OCI-LY3 (cell line): ENCODE measurements around the gene NRN1L.

Experiments used
- H2AFZ ChIP-seq: fragments of 200-600, 300-600 bp; shearing (Covaris generic); 2 replicates; pipeline ENCODE4 v1.6.0; 2014; ENCODE audit warnings: antibody characterized with exemption, low read depth, low read length
- H3K27ac ChIP-seq: fragments of 200-600, 300-600 bp; sonication (generic); 2 replicates; pipeline ENCODE4 v1.5.1; 2014; ENCODE audit warnings: mild to moderate bottlenecking, low read length, moderate library complexity, mixed read lengths
- H3K27me3 ChIP-seq: fragments of 200-600, 300-600 bp; sonication (generic); 2 replicates; pipeline ENCODE4 v1.6.1; 2014; ENCODE audit warnings: low read depth, low read length, mixed read lengths
- H3K36me3 ChIP-seq: fragments of 200-600, 300-600 bp; sonication (generic); replicated peaks from 2 replicates; pipeline ENCODE3; 2014; ENCODE audit warnings: low read depth, low read length, mixed read lengths
- H3K4me1 ChIP-seq: fragments of 300-600, 200-600 bp; sonication (generic); 2 replicates; pipeline ENCODE4 v1.6.1; 2014; ENCODE audit warnings: low read length, mixed read lengths
- H3K4me2 ChIP-seq: fragments of 200-600, 300-600 bp; sonication (generic); 2 replicates; pipeline ENCODE4 v1.6.1; 2014; ENCODE audit warnings: low read length, mixed read lengths
- H3K4me3 ChIP-seq: fragments of 300-600, 200-600 bp; sonication (generic); 2 replicates; pipeline ENCODE4 v1.5.1; 2014; ENCODE audit warnings: antibody characterized with exemption, mild to moderate bottlenecking, low read length, moderate library complexity
- H3K79me2 ChIP-seq: fragments of 300-600, 200-600 bp; shearing (Covaris generic); 2 replicates; pipeline ENCODE4 v1.6.1; 2014; ENCODE audit warnings: mild to moderate bottlenecking, low read length, mixed read lengths
- H3K9ac ChIP-seq: fragments of 300-600, 200-600 bp; shearing (Covaris generic); 2 replicates; pipeline ENCODE4 v1.6.0; 2014; ENCODE audit warnings: mild to moderate bottlenecking, low read length, moderate library complexity
- H3K9me3 ChIP-seq: fragments of 200-600, 300-600 bp; shearing (Covaris generic); 2 replicates; pipeline ENCODE4 v1.6.1; 2014; ENCODE audit warnings: low read length, mixed read lengths; ENCODE audit not compliant: insufficient read depth
- H4K20me1 ChIP-seq: fragments of 200-600, 300-600 bp; sonication (generic); 2 replicates; pipeline ENCODE4 v1.6.1; 2016; ENCODE audit warnings: low read length, mixed read lengths; ENCODE audit not compliant: insufficient read depth
- CTCF ChIP-seq: fragments of 200-600, 300-600 bp; sonication (generic); IDR thresholded peaks from 2 replicates; pipeline ENCODE4 v1.5.1; 2014; ENCODE audit warnings: antibody characterized with exemption, low read length, low read depth
- EZH2phosphoT487 ChIP-seq: fragments of 200-600 bp; shearing (Covaris generic); IDR thresholded peaks from 2 replicates; pipeline ENCODE4 v1.6.1; 2018; ENCODE audit warnings: antibody characterized with exemption, mixed run types, low read depth

Gene NRN1L

DNA sequence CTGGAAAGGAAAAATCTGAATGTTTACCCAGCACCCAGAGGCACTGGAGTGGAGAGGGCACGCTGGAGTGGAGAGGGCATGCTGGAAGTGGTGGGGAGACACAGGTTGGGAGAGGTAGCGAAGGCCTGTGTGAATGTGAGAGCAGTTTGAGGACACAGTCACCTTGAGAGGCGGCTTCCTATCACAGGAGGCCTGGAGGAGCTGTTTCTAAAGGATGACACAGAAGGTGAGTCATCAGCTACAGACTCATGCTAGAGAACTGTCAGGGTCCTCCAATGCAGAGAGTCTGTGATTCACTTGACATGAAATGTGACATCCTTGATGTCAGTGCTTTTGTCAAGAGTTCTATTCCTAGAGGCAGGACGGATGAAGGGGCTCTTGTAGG is 33.2 kb downstream of the NRN1L start:
- Histone ChIP-seq H3K4me3 (no peak overlapping the region), H3K36me3 (no peaks in the 10 kb centered on the region), H3K4me1 (no peaks in the 10 kb centered on the region), H4K20me1 (peaks cover 3% of the 10 kb centered on the region; the same call in 1 of the 2 replicates), H3K4me2 (no peak overlapping the region), H3K27ac (no peak overlapping the region), H3K9me3 (no peaks in the 10 kb centered on the region), H3K9ac (no peak overlapping the region), H3K79me2 (no peaks in the 10 kb centered on the region), H3K27me3 (no peaks in the 10 kb centered on the region), H2AFZ (no peak overlapping the region)
- TF ChIP-seq EZH2phosphoT487 = no peak
- no peak for TF ChIP-seq CTCF

DNA sequence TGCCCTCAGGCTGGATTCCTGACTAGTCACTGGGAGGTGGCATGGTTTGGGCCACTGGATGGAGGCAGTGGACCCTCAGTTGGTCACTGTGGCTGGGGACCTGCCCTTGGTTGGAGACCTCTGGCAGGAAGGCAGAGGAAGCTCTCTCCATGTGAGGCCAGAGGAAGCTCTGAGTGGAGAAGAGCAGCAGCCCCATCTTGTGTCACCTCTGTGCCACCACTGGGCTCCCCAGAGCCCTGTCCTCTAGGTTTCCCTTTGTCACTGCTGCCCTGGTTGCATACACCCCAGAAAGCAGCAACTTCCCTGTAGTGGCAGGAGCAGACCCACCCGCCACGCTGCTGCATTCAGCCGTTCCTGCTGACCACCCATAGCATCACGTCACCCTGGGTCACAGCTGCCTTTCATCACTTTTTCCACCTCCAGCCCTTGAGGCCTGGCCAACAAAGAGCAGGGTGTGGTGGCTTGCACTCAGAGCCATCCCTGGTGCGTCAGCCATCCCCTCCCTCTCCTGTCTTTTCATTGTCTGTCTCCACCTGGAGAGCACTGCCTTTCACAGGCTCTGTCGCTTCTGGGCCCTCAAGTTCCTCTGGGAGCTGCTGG is 35.0 kb downstream of the NRN1L start:
- TF ChIP-seq CTCF (no peak), EZH2phosphoT487 (no peak)
- H3K4me2 ChIP-seq = no peak overlapping the region
- no peak overlapping the region for H2AFZ ChIP-seq

GRCh38 chr16:67922221-67922620 is 37.5 kb downstream of the NRN1L start:
- H3K4me3 ChIP-seq = no peak overlapping the region
- TF ChIP-seq EZH2phosphoT487 (no peak), CTCF (no peak)
- peaks cover 3% of the 10 kb centered on the region; the same call in 1 of the 2 replicates for H4K20me1 ChIP-seq
- H3K36me3 ChIP-seq = no peaks in the 10 kb centered on the region
- no peaks in the 10 kb centered on the region for H3K4me1 ChIP-seq
- no peak overlapping the region for H3K27ac ChIP-seq
- H3K27me3 ChIP-seq = no peaks in the 10 kb centered on the region
- H3K9me3 ChIP-seq = no peaks in the 10 kb centered on the region
- H3K4me2 ChIP-seq = no peak overlapping the region
- no peak overlapping the region for H3K9ac ChIP-seq
- no peaks in the 10 kb centered on the region for H3K79me2 ChIP-seq
- H2AFZ ChIP-seq = no peak overlapping the region

More for the DNA sequence above, 35.0 kb downstream of the NRN1L start:
- Histone ChIP-seq H3K9me3 (no peaks in the 10 kb centered on the region), H3K9ac (no peak overlapping the region), H3K4me3 (no peak overlapping the region), H3K4me1 (no peaks in the 10 kb centered on the region), H3K79me2 (no peaks in the 10 kb centered on the region), H3K27ac (no peak overlapping the region), H3K27me3 (no peaks in the 10 kb centered on the region), H4K20me1 (peaks cover 3% of the 10 kb centered on the region; the same call in 1 of the 2 replicates), H3K36me3 (no peaks in the 10 kb centered on the region)

GRCh38 chr16:67922740-67923139 is 38.1 kb downstream of the NRN1L start:
- H3K27me3 ChIP-seq = no peaks in the 10 kb centered on the region
- no peak overlapping the region for H3K4me2 ChIP-seq
- no peak overlapping the region for H3K27ac ChIP-seq
- H4K20me1 ChIP-seq = peaks cover 3% of the 10 kb centered on the region; the same call in 1 of the 2 replicates
- no peaks in the 10 kb centered on the region for H3K36me3 ChIP-seq
- no peaks in the 10 kb centered on the region for H3K79me2 ChIP-seq
- H3K9me3 ChIP-seq = no peaks in the 10 kb centered on the region
- H3K4me3 ChIP-seq = no peak overlapping the region
- no peaks in the 10 kb centered on the region for H3K4me1 ChIP-seq
- no peak overlapping the region for H2AFZ ChIP-seq
- no peak overlapping the region for H3K9ac ChIP-seq
- TF ChIP-seq CTCF (no peak), EZH2phosphoT487 (no peak)
